H1 (cell line): ENCODE measurements around the gene PDZD2. TPM values are rescaled to one million over a fixed set of nuclear protein-coding genes. Genes with fewer than 3 reads are reported as not detected.

Experiments used
- BCL11A ChIP-seq, 2 experiments: IDR thresholded peaks; one replicate each; pipeline ENCODE4 v1.6.1; 2011; ENCODE audit warnings: low read depth in 2 of 2, low read length in 2 of 2, mild to moderate bottlenecking in 2 of 2
- CTBP2 ChIP-seq: IDR thresholded peaks from 2 replicates; pipeline ENCODE4 v1.7.0; 2011; ENCODE audit warnings: borderline replicate concordance, mild to moderate bottlenecking, moderate library complexity, mixed read lengths, low read length; ENCODE audit not compliant: insufficient read depth, insufficient read length
- EZH2 ChIP-seq: fragments of 200-600 bp; sonication (generic); IDR thresholded peaks from 2 replicates; pipeline ENCODE4 v1.7.1; 2012; ENCODE audit warnings: low read depth, mild to moderate bottlenecking, moderate library complexity, low read length, inconsistent platforms; ENCODE audit not compliant: severe bottlenecking
- POLR2A ChIP-seq, 2 experiments: IDR thresholded peaks; 1 replicate in 1 of 2; 2 replicates in 1 of 2; pipeline ENCODE4 v1.6.1; 2011; ENCODE audit warnings: low read depth in 2 of 2, low read length in 2 of 2, mild to moderate bottlenecking in 2 of 2; ENCODE audit errors: control extremely low read depth in 1 of 2
- SP2 ChIP-seq: IDR thresholded peaks from 2 replicates; pipeline ENCODE4 v1.6.1; 2012; ENCODE audit warnings: mild to moderate bottlenecking, low read length, inconsistent platforms
- polyA plus RNA-seq, 7 experiments: library from polyadenylated mRNA; depleted of rRNA in 3 of 7; stranded (reverse) in 5 of 7; unstranded in 2 of 7; fragments of >200 nt in 5 of 7; fragments of 200-250 nt in 2 of 7; gene quantifications; 1 replicate in 5 of 7; 2 replicates in 1 of 7; 4 replicates in 1 of 7; pipeline versions ENCODE4 v1.2.1 to v1.2.3, GENCODE V29; 2011 to 2013; ENCODE audit warnings: missing spikeins in 2 of 7, mixed read lengths in 2 of 7
- total RNA-seq: library from RNA; stranded (reverse); fragmentation: NEBNext Ultra II Directional; extraction: Animal tissue kit (Norgen Biotek cat#: 25700); gene quantifications from 2 replicates; pipeline ENCODE4 v1.2.1, GENCODE V29; 2021
- TF ChIP-seq, protein P1 (sequence below): fragments of 300-600 bp; sonication (generic); IDR thresholded peaks from 2 replicates; pipeline ENCODE4 v1.7.1; 2012; ENCODE audit warnings: low read length, moderate library complexity, mild to moderate bottlenecking, inconsistent platforms; ENCODE audit not compliant: insufficient replicate concordance
- TF ChIP-seq, protein P2 (sequence below): IDR thresholded peaks from 2 replicates; pipeline ENCODE4 v1.6.1; 2012; ENCODE audit warnings: inconsistent platforms
- TF ChIP-seq, protein P3 (sequence below), 3 experiments: IDR thresholded peaks; 1 replicate in 2 of 3; 2 replicates in 1 of 3; pipeline versions ENCODE4 v1.5.1 to v1.6.1; 2011; ENCODE audit warnings: low read length in 3 of 3, mild to moderate bottlenecking in 3 of 3, inconsistent platforms in 2 of 3, low read depth in 1 of 3, moderate library complexity in 1 of 3; ENCODE audit not compliant: insufficient read depth in 1 of 3; ENCODE audit errors: control extremely low read depth in 1 of 3

PDZD2 gene
- total and polyA plus RNA-seq, 2 of the 8 experiments (the other 6 are each of a cell fraction or from before 2014, with no cell fraction given), result 1.2 to 6.8 TPM

DNA sequence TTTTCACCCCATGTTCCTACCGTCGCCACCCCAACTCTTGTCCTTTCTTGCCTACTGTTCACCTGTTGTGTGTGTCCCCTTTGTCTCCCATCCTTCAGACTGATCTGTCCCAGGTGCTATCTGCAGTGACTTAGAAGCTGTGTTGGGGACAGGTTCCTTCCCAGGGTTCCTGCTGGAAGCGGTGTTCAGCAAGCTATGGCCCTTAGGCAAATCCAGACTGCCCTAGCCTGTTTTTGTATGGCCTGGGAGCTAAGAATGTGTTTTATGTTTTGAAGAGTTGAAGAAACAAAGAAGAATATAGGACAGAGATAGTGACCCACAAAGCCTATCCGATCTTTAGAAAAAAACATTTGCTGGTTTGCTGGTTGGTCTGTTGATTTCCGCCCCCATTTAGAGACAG lies 298.8 kb downstream of the PDZD2 start (continued):
- TF ChIP-seq, protein P1, sequence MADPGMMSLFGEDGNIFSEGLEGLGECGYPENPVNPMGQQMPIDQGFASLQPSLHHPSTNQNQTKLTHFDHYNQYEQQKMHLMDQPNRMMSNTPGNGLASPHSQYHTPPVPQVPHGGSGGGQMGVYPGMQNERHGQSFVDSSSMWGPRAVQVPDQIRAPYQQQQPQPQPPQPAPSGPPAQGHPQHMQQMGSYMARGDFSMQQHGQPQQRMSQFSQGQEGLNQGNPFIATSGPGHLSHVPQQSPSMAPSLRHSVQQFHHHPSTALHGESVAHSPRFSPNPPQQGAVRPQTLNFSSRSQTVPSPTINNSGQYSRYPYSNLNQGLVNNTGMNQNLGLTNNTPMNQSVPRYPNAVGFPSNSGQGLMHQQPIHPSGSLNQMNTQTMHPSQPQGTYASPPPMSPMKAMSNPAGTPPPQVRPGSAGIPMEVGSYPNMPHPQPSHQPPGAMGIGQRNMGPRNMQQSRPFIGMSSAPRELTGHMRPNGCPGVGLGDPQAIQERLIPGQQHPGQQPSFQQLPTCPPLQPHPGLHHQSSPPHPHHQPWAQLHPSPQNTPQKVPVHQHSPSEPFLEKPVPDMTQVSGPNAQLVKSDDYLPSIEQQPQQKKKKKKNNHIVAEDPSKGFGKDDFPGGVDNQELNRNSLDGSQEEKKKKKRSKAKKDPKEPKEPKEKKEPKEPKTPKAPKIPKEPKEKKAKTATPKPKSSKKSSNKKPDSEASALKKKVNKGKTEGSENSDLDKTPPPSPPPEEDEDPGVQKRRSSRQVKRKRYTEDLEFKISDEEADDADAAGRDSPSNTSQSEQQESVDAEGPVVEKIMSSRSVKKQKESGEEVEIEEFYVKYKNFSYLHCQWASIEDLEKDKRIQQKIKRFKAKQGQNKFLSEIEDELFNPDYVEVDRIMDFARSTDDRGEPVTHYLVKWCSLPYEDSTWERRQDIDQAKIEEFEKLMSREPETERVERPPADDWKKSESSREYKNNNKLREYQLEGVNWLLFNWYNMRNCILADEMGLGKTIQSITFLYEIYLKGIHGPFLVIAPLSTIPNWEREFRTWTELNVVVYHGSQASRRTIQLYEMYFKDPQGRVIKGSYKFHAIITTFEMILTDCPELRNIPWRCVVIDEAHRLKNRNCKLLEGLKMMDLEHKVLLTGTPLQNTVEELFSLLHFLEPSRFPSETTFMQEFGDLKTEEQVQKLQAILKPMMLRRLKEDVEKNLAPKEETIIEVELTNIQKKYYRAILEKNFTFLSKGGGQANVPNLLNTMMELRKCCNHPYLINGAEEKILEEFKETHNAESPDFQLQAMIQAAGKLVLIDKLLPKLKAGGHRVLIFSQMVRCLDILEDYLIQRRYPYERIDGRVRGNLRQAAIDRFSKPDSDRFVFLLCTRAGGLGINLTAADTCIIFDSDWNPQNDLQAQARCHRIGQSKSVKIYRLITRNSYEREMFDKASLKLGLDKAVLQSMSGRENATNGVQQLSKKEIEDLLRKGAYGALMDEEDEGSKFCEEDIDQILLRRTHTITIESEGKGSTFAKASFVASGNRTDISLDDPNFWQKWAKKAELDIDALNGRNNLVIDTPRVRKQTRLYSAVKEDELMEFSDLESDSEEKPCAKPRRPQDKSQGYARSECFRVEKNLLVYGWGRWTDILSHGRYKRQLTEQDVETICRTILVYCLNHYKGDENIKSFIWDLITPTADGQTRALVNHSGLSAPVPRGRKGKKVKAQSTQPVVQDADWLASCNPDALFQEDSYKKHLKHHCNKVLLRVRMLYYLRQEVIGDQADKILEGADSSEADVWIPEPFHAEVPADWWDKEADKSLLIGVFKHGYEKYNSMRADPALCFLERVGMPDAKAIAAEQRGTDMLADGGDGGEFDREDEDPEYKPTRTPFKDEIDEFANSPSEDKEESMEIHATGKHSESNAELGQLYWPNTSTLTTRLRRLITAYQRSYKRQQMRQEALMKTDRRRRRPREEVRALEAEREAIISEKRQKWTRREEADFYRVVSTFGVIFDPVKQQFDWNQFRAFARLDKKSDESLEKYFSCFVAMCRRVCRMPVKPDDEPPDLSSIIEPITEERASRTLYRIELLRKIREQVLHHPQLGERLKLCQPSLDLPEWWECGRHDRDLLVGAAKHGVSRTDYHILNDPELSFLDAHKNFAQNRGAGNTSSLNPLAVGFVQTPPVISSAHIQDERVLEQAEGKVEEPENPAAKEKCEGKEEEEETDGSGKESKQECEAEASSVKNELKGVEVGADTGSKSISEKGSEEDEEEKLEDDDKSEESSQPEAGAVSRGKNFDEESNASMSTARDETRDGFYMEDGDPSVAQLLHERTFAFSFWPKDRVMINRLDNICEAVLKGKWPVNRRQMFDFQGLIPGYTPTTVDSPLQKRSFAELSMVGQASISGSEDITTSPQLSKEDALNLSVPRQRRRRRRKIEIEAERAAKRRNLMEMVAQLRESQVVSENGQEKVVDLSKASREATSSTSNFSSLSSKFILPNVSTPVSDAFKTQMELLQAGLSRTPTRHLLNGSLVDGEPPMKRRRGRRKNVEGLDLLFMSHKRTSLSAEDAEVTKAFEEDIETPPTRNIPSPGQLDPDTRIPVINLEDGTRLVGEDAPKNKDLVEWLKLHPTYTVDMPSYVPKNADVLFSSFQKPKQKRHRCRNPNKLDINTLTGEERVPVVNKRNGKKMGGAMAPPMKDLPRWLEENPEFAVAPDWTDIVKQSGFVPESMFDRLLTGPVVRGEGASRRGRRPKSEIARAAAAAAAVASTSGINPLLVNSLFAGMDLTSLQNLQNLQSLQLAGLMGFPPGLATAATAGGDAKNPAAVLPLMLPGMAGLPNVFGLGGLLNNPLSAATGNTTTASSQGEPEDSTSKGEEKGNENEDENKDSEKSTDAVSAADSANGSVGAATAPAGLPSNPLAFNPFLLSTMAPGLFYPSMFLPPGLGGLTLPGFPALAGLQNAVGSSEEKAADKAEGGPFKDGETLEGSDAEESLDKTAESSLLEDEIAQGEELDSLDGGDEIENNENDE, result no peak
- TF ChIP-seq BCL11A (IDR thresholded peaks at IDR 0.05; ENCODE audit: low read depth in 2 of 2, low read length in 2 of 2), result no peak
- no peak for TF ChIP-seq POLR2A (IDR thresholded peaks at IDR 0.05; ENCODE audit: control extremely low read depth in 1 of 2, low read depth in 2 of 2, low read length in 2 of 2)
- TF ChIP-seq, protein P2, sequence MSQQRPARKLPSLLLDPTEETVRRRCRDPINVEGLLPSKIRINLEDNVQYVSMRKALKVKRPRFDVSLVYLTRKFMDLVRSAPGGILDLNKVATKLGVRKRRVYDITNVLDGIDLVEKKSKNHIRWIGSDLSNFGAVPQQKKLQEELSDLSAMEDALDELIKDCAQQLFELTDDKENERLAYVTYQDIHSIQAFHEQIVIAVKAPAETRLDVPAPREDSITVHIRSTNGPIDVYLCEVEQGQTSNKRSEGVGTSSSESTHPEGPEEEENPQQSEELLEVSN, result no peak
- no peak for TF ChIP-seq SP2
- TF ChIP-seq, protein P3, sequence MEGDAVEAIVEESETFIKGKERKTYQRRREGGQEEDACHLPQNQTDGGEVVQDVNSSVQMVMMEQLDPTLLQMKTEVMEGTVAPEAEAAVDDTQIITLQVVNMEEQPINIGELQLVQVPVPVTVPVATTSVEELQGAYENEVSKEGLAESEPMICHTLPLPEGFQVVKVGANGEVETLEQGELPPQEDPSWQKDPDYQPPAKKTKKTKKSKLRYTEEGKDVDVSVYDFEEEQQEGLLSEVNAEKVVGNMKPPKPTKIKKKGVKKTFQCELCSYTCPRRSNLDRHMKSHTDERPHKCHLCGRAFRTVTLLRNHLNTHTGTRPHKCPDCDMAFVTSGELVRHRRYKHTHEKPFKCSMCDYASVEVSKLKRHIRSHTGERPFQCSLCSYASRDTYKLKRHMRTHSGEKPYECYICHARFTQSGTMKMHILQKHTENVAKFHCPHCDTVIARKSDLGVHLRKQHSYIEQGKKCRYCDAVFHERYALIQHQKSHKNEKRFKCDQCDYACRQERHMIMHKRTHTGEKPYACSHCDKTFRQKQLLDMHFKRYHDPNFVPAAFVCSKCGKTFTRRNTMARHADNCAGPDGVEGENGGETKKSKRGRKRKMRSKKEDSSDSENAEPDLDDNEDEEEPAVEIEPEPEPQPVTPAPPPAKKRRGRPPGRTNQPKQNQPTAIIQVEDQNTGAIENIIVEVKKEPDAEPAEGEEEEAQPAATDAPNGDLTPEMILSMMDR (IDR thresholded peaks at IDR 0.05; ENCODE audit: control extremely low read depth in 1 of 3, insufficient read depth in 1 of 3, low read depth in 1 of 3, low read length in 3 of 3), result no peak
- no peak for TF ChIP-seq CTBP2
- TF ChIP-seq EZH2, result no peak
